H9 (cell line): ENCODE data around the gene UBXN7. TPM values are rescaled to one million over a fixed set of nuclear protein-coding genes. Genes with fewer than 3 reads are reported as not detected.

Experiments used
- DNase-seq: peaks from one replicate; pipeline ENCODE4 v3.0.0-alpha.2; 2017
- H2AFZ ChIP-seq: one replicate; pipeline ENCODE4 v1.6.1; 2013; ENCODE audit warnings: mild to moderate bottlenecking, low read length, control low read depth, moderate library complexity
- H2AK5ac ChIP-seq: 2 replicates; pipeline ENCODE4 v1.6.1; 2013; ENCODE audit warnings: low read length, control low read depth, mixed read lengths; ENCODE audit not compliant: insufficient read length
- H2BK120ac ChIP-seq: one replicate; pipeline ENCODE4 v1.6.1; 2013; ENCODE audit warnings: low read depth, mild to moderate bottlenecking, low read length, control low read depth, inconsistent platforms; ENCODE audit not compliant: poor library complexity, severe bottlenecking
- H2BK12ac ChIP-seq: 2 replicates; pipeline ENCODE4 v1.6.1; 2013; ENCODE audit warnings: low read length, control low read depth, mixed read lengths, low read depth; ENCODE audit not compliant: insufficient read length
- H2BK15ac ChIP-seq: 2 replicates; pipeline ENCODE4 v1.6.1; 2013; ENCODE audit warnings: low read depth, low read length, control low read depth
- H2BK20ac ChIP-seq: one replicate; pipeline ENCODE4 v1.6.1; 2013; ENCODE audit warnings: low read depth, mild to moderate bottlenecking, low read length, control low read depth, inconsistent platforms; ENCODE audit not compliant: poor library complexity, severe bottlenecking
- H2BK5ac ChIP-seq: 2 replicates; pipeline ENCODE4 v1.6.1; 2013; ENCODE audit warnings: low read length, control low read depth, mixed read lengths; ENCODE audit not compliant: insufficient read length
- H3K14ac ChIP-seq: 2 replicates; pipeline ENCODE4 v1.6.1; 2013; ENCODE audit warnings: low read length, control low read depth; ENCODE audit not compliant: insufficient read depth
- H3K18ac ChIP-seq: 2 replicates; pipeline ENCODE4 v1.6.1; 2013; ENCODE audit warnings: low read depth, mild to moderate bottlenecking, mixed read lengths, low read length, control low read depth; ENCODE audit not compliant: insufficient read length
- H3K23ac ChIP-seq: 2 replicates; pipeline ENCODE4 v1.6.1; 2013; ENCODE audit warnings: low read length, control low read depth, mixed read lengths, low read depth; ENCODE audit not compliant: insufficient read length
- H3K23me2 ChIP-seq: 2 replicates; pipeline ENCODE4 v1.6.1; 2013; ENCODE audit warnings: low read depth, mild to moderate bottlenecking, mixed read lengths, low read length, control low read depth; ENCODE audit not compliant: insufficient read length, poor library complexity, severe bottlenecking
- H3K27ac ChIP-seq: 2 replicates; pipeline ENCODE4 v1.5.1; 2013; ENCODE audit warnings: low read length, control low read depth, mixed read lengths, low read depth; ENCODE audit not compliant: insufficient read length
- H3K27me3 ChIP-seq: 2 replicates; pipeline ENCODE4 v1.6.1; 2013; ENCODE audit warnings: low read length, control low read depth, inconsistent platforms; ENCODE audit not compliant: insufficient read depth
- H3K4ac ChIP-seq: 2 replicates; pipeline ENCODE4 v1.6.1; 2013; ENCODE audit warnings: low read depth, mild to moderate bottlenecking, control low read depth, inconsistent platforms, low read length, moderate library complexity
- H3K4me1 ChIP-seq: 2 replicates; pipeline ENCODE4 v1.6.1; 2013; ENCODE audit warnings: low read length, control low read depth, inconsistent platforms; ENCODE audit not compliant: insufficient read depth
- H3K4me2 ChIP-seq: 2 replicates; pipeline ENCODE4 v1.6.1; 2013; ENCODE audit warnings: low read length, control low read depth, mixed read lengths; ENCODE audit not compliant: insufficient read length, insufficient read depth
- H3K56ac ChIP-seq: 2 replicates; pipeline ENCODE4 v1.6.1; 2013; ENCODE audit warnings: low read depth, mild to moderate bottlenecking, mixed read lengths, low read length, control low read depth; ENCODE audit not compliant: insufficient read length
- H3K79me1 ChIP-seq: 2 replicates; pipeline ENCODE4 v1.6.1; 2013; ENCODE audit warnings: low read depth, mild to moderate bottlenecking, moderate library complexity, low read length, control low read depth, inconsistent platforms; ENCODE audit not compliant: insufficient read depth, poor library complexity, severe bottlenecking
- H3K79me2 ChIP-seq: 2 replicates; pipeline ENCODE4 v1.6.1; 2013; ENCODE audit warnings: low read length, control low read depth, inconsistent platforms; ENCODE audit not compliant: insufficient read depth
- H3K9ac ChIP-seq: 2 replicates; pipeline ENCODE4 v1.6.1; 2013; ENCODE audit warnings: low read length, control low read depth, mixed read lengths; ENCODE audit not compliant: insufficient read length; ENCODE audit errors: extremely low read depth
- H3K9me3 ChIP-seq: one replicate; pipeline ENCODE4 v1.6.1; 2013; ENCODE audit warnings: low read depth, low read length, inconsistent platforms; ENCODE audit not compliant: control insufficient read depth
- H3T11ph ChIP-seq: one replicate; pipeline ENCODE4 v1.6.1; 2013; ENCODE audit warnings: mild to moderate bottlenecking, low read length, control low read depth, inconsistent platforms
- H4K20me1 ChIP-seq: one replicate; pipeline ENCODE4 v1.6.1; 2013; ENCODE audit not compliant: control insufficient read depth, insufficient read length, insufficient read depth
- H4K5ac ChIP-seq: 2 replicates; pipeline ENCODE4 v1.6.1; 2013; ENCODE audit warnings: low read depth, mild to moderate bottlenecking, mixed read lengths, low read length, control low read depth; ENCODE audit not compliant: insufficient read length
- H4K8ac ChIP-seq: replicated peaks from 2 replicates; pipeline ENCODE4 v1.6.1; 2013; ENCODE audit warnings: low read length, control low read depth, mixed read lengths, low read depth; ENCODE audit not compliant: insufficient read length
- H4K91ac ChIP-seq: 2 replicates; pipeline ENCODE4 v1.6.1; 2013; ENCODE audit warnings: low read depth, mild to moderate bottlenecking, moderate library complexity, mixed read lengths, low read length, control low read depth; ENCODE audit not compliant: insufficient read length
- H3K27ac Mint-ChIP-seq, 3 experiments: 2 replicates in 2 of 3; 3 replicates in 1 of 3; pipeline ENCODE4 v1.8.0; 2020 to 2021; ENCODE audit warnings: mixed read lengths in 3 of 3, mild to moderate bottlenecking in 1 of 3, moderate library complexity in 1 of 3
- H3K27me3 Mint-ChIP-seq: 2 replicates; pipeline ENCODE4 v1.8.0; 2021; ENCODE audit warnings: low read depth, mild to moderate bottlenecking, moderate library complexity, mixed read lengths
- H3K36me3 Mint-ChIP-seq, 3 experiments: 2 replicates in 2 of 3; 3 replicates in 1 of 3; pipeline ENCODE4 v1.8.0; 2020 to 2021; ENCODE audit warnings: low read depth in 3 of 3, mixed read lengths in 3 of 3; ENCODE audit not compliant: insufficient read depth in 1 of 3
- H3K4me1 Mint-ChIP-seq, 2 experiments: 2 replicates each; pipeline ENCODE4 v1.8.0; 2020; ENCODE audit warnings: mixed read lengths in 2 of 2
- H3K4me3 Mint-ChIP-seq, 2 experiments: 2 replicates in 1 of 2; 3 replicates in 1 of 2; pipeline ENCODE4 v1.8.0; 2020 to 2021; ENCODE audit warnings: mild to moderate bottlenecking in 2 of 2, mixed read lengths in 2 of 2, moderate library complexity in 1 of 2
- H3K9me3 Mint-ChIP-seq, 2 experiments: 2 replicates in 1 of 2; 3 replicates in 1 of 2; pipeline ENCODE4 v1.8.0; 2020; ENCODE audit warnings: mild to moderate bottlenecking in 2 of 2, mixed read lengths in 2 of 2, moderate library complexity in 1 of 2
- WGBS: extraction: QIAGEN DNeasy Blood & Tissue Kit; methylation state at CpG from one replicate; pipeline ENCODE4 v1.1.7; 2013; ENCODE audit warnings: missing lambda C conversion rate, low lambda C conversion rate, mixed read lengths; ENCODE audit not compliant: insufficient read length; ENCODE audit errors: extremely low coverage; 5-methylcytosine and 5-hydroxymethylcytosine counted together
- total RNA-seq: library from RNA; stranded (reverse); gene quantifications from 2 replicates; pipeline ENCODE4 v1.2.1, GENCODE V29; 2021
- TF ChIP-seq, protein P1 (sequence below): fragments of 200-600 bp; sonication (generic); conservative IDR thresholded peaks from 3 replicates; pipeline ENCODE4 v1.8.0; 2021; ENCODE audit warnings: antibody characterized with exemption, mild to moderate bottlenecking

Gene UBXN7
- total RNA-seq, 1 experiment from 2014 or later: 110 TPM

DNA sequence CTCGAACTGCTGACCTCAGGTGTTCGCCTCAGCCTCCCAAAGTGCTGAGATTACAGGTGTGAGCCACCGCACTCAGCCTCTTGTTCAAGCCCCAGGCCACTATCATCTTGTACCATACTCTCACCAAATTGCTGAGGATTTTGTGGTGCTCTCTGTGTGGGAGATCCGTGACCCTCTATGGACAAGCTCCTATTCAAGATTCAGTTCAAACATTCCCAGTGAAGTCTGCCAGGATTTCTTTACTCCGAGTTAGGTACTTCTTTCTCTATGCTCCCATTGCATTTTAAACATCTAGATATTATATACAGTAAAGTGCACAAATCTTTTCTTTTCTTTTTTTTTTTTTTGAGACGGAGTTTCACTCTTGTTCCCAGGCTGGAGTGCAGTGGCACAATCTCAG is 93.2 kb downstream of the UBXN7 start:
- no peak overlapping the region for H3K4me2 ChIP-seq
- H2AK5ac ChIP-seq: no peak overlapping the region
- Mint-ChIP-seq H3K4me3 (no peak overlapping the region), H3K27me3 (no peaks in the 10 kb centered on the region; the same call in 1 of the 2 replicates), H3K9me3 (no peaks in the 10 kb centered on the region), H3K27ac (no peak overlapping the region), H3K4me1 (peaks cover 3 to 7% of the 10 kb centered on the region in 2 experiments), H3K36me3 (no peaks in the 10 kb centered on the region)
- no peak overlapping the region for H3K9ac ChIP-seq
- no peak overlapping the region for H2BK12ac ChIP-seq
- no peak overlapping the region for H3K27ac ChIP-seq
- no peaks in the 10 kb centered on the region for H3K9me3 ChIP-seq
- H3K14ac ChIP-seq: no peak overlapping the region
- WGBS: no CpG with 5 or more reads among the region's 6 CpGs
- H4K5ac ChIP-seq: no peak overlapping the region
- TF ChIP-seq, protein P1, sequence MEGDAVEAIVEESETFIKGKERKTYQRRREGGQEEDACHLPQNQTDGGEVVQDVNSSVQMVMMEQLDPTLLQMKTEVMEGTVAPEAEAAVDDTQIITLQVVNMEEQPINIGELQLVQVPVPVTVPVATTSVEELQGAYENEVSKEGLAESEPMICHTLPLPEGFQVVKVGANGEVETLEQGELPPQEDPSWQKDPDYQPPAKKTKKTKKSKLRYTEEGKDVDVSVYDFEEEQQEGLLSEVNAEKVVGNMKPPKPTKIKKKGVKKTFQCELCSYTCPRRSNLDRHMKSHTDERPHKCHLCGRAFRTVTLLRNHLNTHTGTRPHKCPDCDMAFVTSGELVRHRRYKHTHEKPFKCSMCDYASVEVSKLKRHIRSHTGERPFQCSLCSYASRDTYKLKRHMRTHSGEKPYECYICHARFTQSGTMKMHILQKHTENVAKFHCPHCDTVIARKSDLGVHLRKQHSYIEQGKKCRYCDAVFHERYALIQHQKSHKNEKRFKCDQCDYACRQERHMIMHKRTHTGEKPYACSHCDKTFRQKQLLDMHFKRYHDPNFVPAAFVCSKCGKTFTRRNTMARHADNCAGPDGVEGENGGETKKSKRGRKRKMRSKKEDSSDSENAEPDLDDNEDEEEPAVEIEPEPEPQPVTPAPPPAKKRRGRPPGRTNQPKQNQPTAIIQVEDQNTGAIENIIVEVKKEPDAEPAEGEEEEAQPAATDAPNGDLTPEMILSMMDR: no peak
- no peak overlapping the region for H2BK20ac ChIP-seq
- no peak overlapping the region for H2AFZ ChIP-seq
- no peak overlapping the region for H4K91ac ChIP-seq
- H3K23me2 ChIP-seq: no peaks in the 10 kb centered on the region
- H3K27me3 ChIP-seq: no peaks in the 10 kb centered on the region
- H2BK5ac ChIP-seq: no peak overlapping the region
- H3K18ac ChIP-seq: no peak overlapping the region
- H3T11ph ChIP-seq: no peak overlapping the region
- H3K79me2 ChIP-seq: no peaks in the 10 kb centered on the region
- no peak overlapping the region for H3K23ac ChIP-seq
- H3K56ac ChIP-seq: no peak overlapping the region
- H3K4me1 ChIP-seq: no peaks in the 10 kb centered on the region
- no peak for DNase-seq
- no peak overlapping the region for H3K4ac ChIP-seq
- H4K8ac ChIP-seq: no peak overlapping the region
- no peaks in the 10 kb centered on the region for H3K79me1 ChIP-seq
- H2BK120ac ChIP-seq: no peak overlapping the region
- no peaks in the 10 kb centered on the region for H4K20me1 ChIP-seq
- H2BK15ac ChIP-seq: no peak overlapping the region
